HepG2 (cell line): Measurements from ENCODE around the gene COA4. TPM values are rescaled to one million over a fixed set of nuclear protein-coding genes. Genes with fewer than 3 reads are reported as not detected.

Experiments
- ATAC-seq: fragments of 200-7000 bp; cut with Tn5 transposase; 3 replicates; pipeline ENCODE4 v1.9.1; 2020; ENCODE audit warnings: mild to moderate bottlenecking, moderate library complexity
- BruUV-seq: library from RNA; stranded (reverse); fragments of 400-500 nt; replicated peaks from 2 replicates; lab custom pipeline; 2021; lab: Mats Ljungman, UMichigan
- CTCF ChIA-PET: fragments of 300-600 bp; formaldehyde crosslinking; extraction: SDS; loops from one replicate; lab custom pipeline; 2021; ENCODE audit warnings: low total read pairs, inconsistent platforms, low intra/inter-chr PET ratio; lab: Yijun Ruan, JAX
- POLR2A ChIA-PET: fragments of 350-600 bp; sonication (Branson Sonifier 250); formaldehyde crosslinking; loops from one replicate; lab custom pipeline; 2020; ENCODE audit warnings: antibody characterized with exemption, inconsistent platforms; lab: Yijun Ruan, JAX
- DNase-seq: peaks from one replicate; pipeline ENCODE4 v3.0.0-alpha.2; 2015; ENCODE audit warnings: low spot score
- FAIRE-seq: peaks from 3 replicates; lab custom pipeline; 2011; peaks lifted over from hg19 to GRCh38; lab: Jason Lieb, UNC
- H2AFZ ChIP-seq: one replicate; pipeline ENCODE4 v1.6.1; 2011; ENCODE audit warnings: low read length, inconsistent platforms
- H3K27ac ChIP-seq: fragments of 300-600 bp; 3 replicates; pipeline ENCODE4 v1.8.0; 2011; ENCODE audit warnings: mixed run types, mild to moderate bottlenecking, mixed read lengths, low read length, inconsistent platforms; ENCODE audit not compliant: insufficient read depth; ENCODE audit errors: extremely low read length
- H3K27me3 ChIP-seq, 2 experiments: fragments of 200-600 bp in 1 of 2; 2 replicates in 1 of 2; 3 replicates in 1 of 2; pipeline versions ENCODE4 v1.6.0 to v1.8.0; 2011; ENCODE audit warnings: low read length in 2 of 2, mild to moderate bottlenecking in 2 of 2, moderate library complexity in 2 of 2, inconsistent platforms in 1 of 2; ENCODE audit not compliant: insufficient read depth in 2 of 2, control insufficient read depth in 1 of 2
- H3K36me3 ChIP-seq, 2 experiments: fragments of 200-600 bp in 1 of 2; replicated peaks in 1 of 2; 2 replicates in 1 of 2; 3 replicates in 1 of 2; pipeline versions ENCODE4 v1.5.1 to v1.8.0; 2011; ENCODE audit warnings: low read length in 2 of 2, inconsistent platforms in 1 of 2; ENCODE audit not compliant: insufficient read depth in 2 of 2, control insufficient read depth in 1 of 2
- H3K4me1 ChIP-seq: 2 replicates; pipeline ENCODE4 v1.5.1; 2012; ENCODE audit warnings: low read length, inconsistent platforms; ENCODE audit not compliant: insufficient read depth
- H3K4me2 ChIP-seq: 2 replicates; pipeline ENCODE4 v1.6.0; 2011; ENCODE audit warnings: low read depth, low read length, inconsistent platforms
- H3K4me3 ChIP-seq, 3 experiments: fragments of 200-600 bp in 1 of 3; sonication (generic), shearing (Covaris generic) in 1 of 3; replicated peaks in 1 of 3; 2 replicates each; pipeline ENCODE4 v1.5.1; 2011 to 2016; ENCODE audit warnings: low read length in 3 of 3, inconsistent platforms in 2 of 3, low read depth in 2 of 3, mild to moderate bottlenecking in 2 of 3, control low read depth in 1 of 3, mixed read lengths in 1 of 3; ENCODE audit not compliant: insufficient read depth in 1 of 3
- H3K79me2 ChIP-seq: one replicate; pipeline ENCODE4 v1.6.1; 2011; ENCODE audit warnings: low read length, inconsistent platforms; ENCODE audit not compliant: insufficient read depth
- H3K9ac ChIP-seq: 2 replicates; pipeline ENCODE4 v1.6.0; 2011; ENCODE audit warnings: mild to moderate bottlenecking, low read depth, low read length, inconsistent platforms; ENCODE audit not compliant: insufficient read depth
- H3K9me3 ChIP-seq: 2 replicates; pipeline ENCODE4 v1.5.1; 2012; ENCODE audit warnings: mild to moderate bottlenecking, low read length
- H4K20me1 ChIP-seq: 2 replicates; pipeline ENCODE4 v1.6.0; 2011; ENCODE audit warnings: inconsistent platforms, mild to moderate bottlenecking, low read length, moderate library complexity; ENCODE audit not compliant: insufficient read depth
- BRD4 ChIP-seq: sonication (generic); formaldehyde crosslinking; IDR thresholded peaks from 2 replicates; pipeline ENCODE4 v1.4.0; 2020; ENCODE audit warnings: missing genetic modification reagents
- GABPB1 ChIP-seq: IDR thresholded peaks from 2 replicates; pipeline ENCODE4 v1.6.1; 2016; ENCODE audit warnings: mild to moderate bottlenecking, missing genetic modification reagents, moderate library complexity, missing compliant biosample characterization
- GATAD1 ChIP-seq: IDR thresholded peaks from 2 replicates; pipeline ENCODE4 v1.6.1; 2016; ENCODE audit warnings: missing genetic modification reagents, missing compliant biosample characterization
- KAT2B ChIP-seq: fragments of 150-350 bp; IDR thresholded peaks from 2 replicates; pipeline ENCODE4 v1.6.1; 2014; ENCODE audit warnings: low read depth, low read length, borderline replicate concordance
- NAIF1 ChIP-seq: sonication (generic); formaldehyde crosslinking; IDR thresholded peaks from 2 replicates; pipeline ENCODE4 v1.5.0; 2020; ENCODE audit warnings: mild to moderate bottlenecking, missing genetic modification reagents, borderline replicate concordance
- RXRB ChIP-seq: IDR thresholded peaks from 2 replicates; pipeline ENCODE4 v1.6.1; 2016; ENCODE audit warnings: borderline replicate concordance, missing genetic modification reagents, missing compliant biosample characterization
- SMARCE1 ChIP-seq: fragments of 450-650 bp; IDR thresholded peaks from 2 replicates; pipeline ENCODE4 v1.6.1; 2017; ENCODE audit warnings: borderline replicate concordance
- SP2 ChIP-seq: sonication (generic); formaldehyde crosslinking; IDR thresholded peaks from 2 replicates; pipeline ENCODE4 v1.5.1; 2020; ENCODE audit warnings: mild to moderate bottlenecking, missing genetic modification reagents
- SRY ChIP-seq: sonication (generic); formaldehyde crosslinking; IDR thresholded peaks from 2 replicates; pipeline ENCODE4 v1.8.0; 2022; ENCODE audit warnings: mild to moderate bottlenecking, missing genetic modification reagents
- ZFP62 ChIP-seq: sonication (generic); formaldehyde crosslinking; IDR thresholded peaks from 2 replicates; pipeline ENCODE4 v1.4.0; 2020; ENCODE audit warnings: missing genetic modification reagents
- ZNF224 ChIP-seq: sonication (generic); formaldehyde crosslinking; IDR thresholded peaks from 2 replicates; pipeline ENCODE4 v1.5.0; 2020; ENCODE audit warnings: mild to moderate bottlenecking, missing genetic modification reagents
- ZNF296 ChIP-seq: sonication (generic); formaldehyde crosslinking; conservative IDR thresholded peaks from 2 replicates; pipeline ENCODE4 v1.5.0; 2020; ENCODE audit warnings: mild to moderate bottlenecking, missing genetic modification reagents
- ZNF432 ChIP-seq: sonication (generic); formaldehyde crosslinking; IDR thresholded peaks from 2 replicates; pipeline ENCODE4 v1.5.0; 2020; ENCODE audit warnings: missing genetic modification reagents, mild to moderate bottlenecking, borderline replicate concordance
- ZSCAN30 ChIP-seq: sonication (generic); formaldehyde crosslinking; IDR thresholded peaks from 2 replicates; pipeline ENCODE4 v1.5.0; 2020; ENCODE audit warnings: mild to moderate bottlenecking, missing genetic modification reagents
- ZSCAN9 ChIP-seq: IDR thresholded peaks from 2 replicates; pipeline ENCODE4 v1.6.1; 2016; ENCODE audit warnings: borderline replicate concordance
- WGBS: methylation state at CpG from one replicate; pipeline ENCODE4 v1.1.6; 2017; ENCODE audit warnings: low lambda C conversion rate; 5-methylcytosine and 5-hydroxymethylcytosine counted together
- in situ Hi-C: cut with HindIII; loops from 2 replicates; pipeline ENCODE4 v1.10.0; 2017; ENCODE audit warnings: low pct_unique_long_range_greater_than_20kb; ENCODE audit not compliant: extremely low pct_ligation_motif_present
- intact Hi-C: fragments of 100-400 bp; cut with micrococcal nuclease; formaldehyde crosslinking; loops from one replicate; pipeline ENCODE4 v1.10.0; 2022; ENCODE audit not compliant: unreplicated experiment
- polyA plus RNA-seq, 8 experiments: library from polyadenylated mRNA; depleted of rRNA in 3 of 8; stranded (reverse) in 7 of 8; unstranded in 1 of 8; fragments of >200 nt; fragmentation: Illumina TruSeq in 4 of 8; extraction: Trizol in 4 of 8; gene quantifications; 2 replicates each; pipeline versions ENCODE4 v1.2.1 to v1.2.3, GENCODE V29; 2011 to 2016; ENCODE audit warnings: low read depth in 4 of 8, missing spikeins in 1 of 8, mixed read lengths in 1 of 8; ENCODE audit not compliant: insufficient read depth in 1 of 8
- total RNA-seq, 5 experiments: library from RNA; depleted of rRNA; stranded (reverse); fragments of >200 nt; fragmentation: Illumina TruSeq; extraction: Trizol; gene quantifications; 2 replicates each; pipeline ENCODE4 v1.2.3, GENCODE V29; 2016; ENCODE audit warnings: low read depth in 1 of 5
- TF ChIP-seq, protein P1 (sequence below): sonication (generic); formaldehyde crosslinking; IDR thresholded peaks from 2 replicates; pipeline ENCODE4 v1.4.0; 2020; ENCODE audit warnings: missing genetic modification reagents, mild to moderate bottlenecking, borderline replicate concordance
- TF ChIP-seq, protein P2 (sequence below): sonication (generic); formaldehyde crosslinking; IDR thresholded peaks from 2 replicates; pipeline ENCODE4 v1.5.0; 2020; ENCODE audit warnings: missing genetic modification reagents

The COA4 gene
- total and polyA plus RNA-seq, 2 of the 13 experiments (the other 11 are each of a cell fraction or from before 2014, with no cell fraction given): 107 to 109 TPM

- TF ChIP-seq NAIF1 (CRISPR knock-in tag) (no peak), ZSCAN30 (CRISPR knock-in tag) (no peak), KAT2B (no peak), GABPB1 (CRISPR knock-in tag) (no peak), ZFP62 (CRISPR knock-in tag) (no peak), SMARCE1 (no peak)
Measured at GRCh38 chr11:73859671-73860070, 17.0 kb downstream of the COA4 start (continued).

DNA sequence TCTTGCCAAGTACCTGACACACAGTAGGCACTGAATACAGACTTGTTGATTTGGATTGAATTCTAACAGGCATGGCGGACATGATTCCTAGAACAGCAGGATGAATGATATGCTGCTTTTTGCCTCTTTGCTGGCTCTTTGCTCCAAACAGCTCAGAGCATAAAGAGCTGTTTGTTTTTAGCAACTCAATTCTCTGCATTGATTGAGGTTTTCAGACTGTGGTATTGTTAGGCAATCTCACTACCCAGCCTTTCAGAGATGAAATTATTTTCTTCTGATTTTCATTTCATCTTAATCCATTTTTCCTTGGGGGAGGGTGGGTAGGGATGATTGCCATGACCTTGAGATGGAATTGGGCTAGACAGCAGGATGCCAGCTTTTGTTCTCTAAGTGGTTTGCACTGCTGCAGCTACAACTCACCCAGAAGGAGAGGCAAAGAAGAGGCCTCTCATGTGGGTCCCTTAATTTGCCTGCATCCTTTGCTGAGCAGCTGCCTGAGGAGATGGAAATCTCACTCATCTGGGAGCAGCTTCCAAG lies 20.5 kb downstream of the COA4 start:
- Histone ChIP-seq H3K4me2 (no peak overlapping the region), H3K27me3 (no peaks in the 10 kb centered on the region), H3K9ac (no peak overlapping the region), H3K4me1 (no peaks in the 10 kb centered on the region), H3K27ac (no peak overlapping the region), H2AFZ (no peak overlapping the region), H3K36me3 (peaks cover under 1 to 5% of the 10 kb centered on the region in 2 experiments; a peak in 4 of 5 replicates), H3K4me3 (no peak overlapping the region), H3K9me3 (no peaks in the 10 kb centered on the region), H3K79me2 (no peaks in the 10 kb centered on the region), H4K20me1 (no peaks in the 10 kb centered on the region)
- WGBS: 100% methylated on average over 1 of the region's 1 CpG
- intact Hi-C loops (no loop called here), in situ Hi-C loops (no loop called here)
- no peak for FAIRE-seq
- no peak for DNase-seq
- ChIA-PET POLR2A (interaction anchor here (0.7 to 2.8 kb wide), 3 partner anchors 10 to 14 kb away, joined by 3 to 8 read pairs (median 4); no protein-coding TSS in a partner anchor), CTCF (no interaction called here)
- BruUV-seq: no TSS peak
- TF ChIP-seq ZNF224 (no peak), BRD4 (CRISPR knock-in tag) (no peak), SP2 (CRISPR knock-in tag) (no peak), ZNF432 (CRISPR knock-in tag) (no peak), ZSCAN30 (CRISPR knock-in tag) (no peak), RXRB (CRISPR knock-in tag) (no peak), ZNF296 (no peak), SRY (CRISPR knock-in tag) (no peak), GATAD1 (no peak), ZSCAN9 (CRISPR knock-in tag) (no peak)
- TF ChIP-seq, protein P1, sequence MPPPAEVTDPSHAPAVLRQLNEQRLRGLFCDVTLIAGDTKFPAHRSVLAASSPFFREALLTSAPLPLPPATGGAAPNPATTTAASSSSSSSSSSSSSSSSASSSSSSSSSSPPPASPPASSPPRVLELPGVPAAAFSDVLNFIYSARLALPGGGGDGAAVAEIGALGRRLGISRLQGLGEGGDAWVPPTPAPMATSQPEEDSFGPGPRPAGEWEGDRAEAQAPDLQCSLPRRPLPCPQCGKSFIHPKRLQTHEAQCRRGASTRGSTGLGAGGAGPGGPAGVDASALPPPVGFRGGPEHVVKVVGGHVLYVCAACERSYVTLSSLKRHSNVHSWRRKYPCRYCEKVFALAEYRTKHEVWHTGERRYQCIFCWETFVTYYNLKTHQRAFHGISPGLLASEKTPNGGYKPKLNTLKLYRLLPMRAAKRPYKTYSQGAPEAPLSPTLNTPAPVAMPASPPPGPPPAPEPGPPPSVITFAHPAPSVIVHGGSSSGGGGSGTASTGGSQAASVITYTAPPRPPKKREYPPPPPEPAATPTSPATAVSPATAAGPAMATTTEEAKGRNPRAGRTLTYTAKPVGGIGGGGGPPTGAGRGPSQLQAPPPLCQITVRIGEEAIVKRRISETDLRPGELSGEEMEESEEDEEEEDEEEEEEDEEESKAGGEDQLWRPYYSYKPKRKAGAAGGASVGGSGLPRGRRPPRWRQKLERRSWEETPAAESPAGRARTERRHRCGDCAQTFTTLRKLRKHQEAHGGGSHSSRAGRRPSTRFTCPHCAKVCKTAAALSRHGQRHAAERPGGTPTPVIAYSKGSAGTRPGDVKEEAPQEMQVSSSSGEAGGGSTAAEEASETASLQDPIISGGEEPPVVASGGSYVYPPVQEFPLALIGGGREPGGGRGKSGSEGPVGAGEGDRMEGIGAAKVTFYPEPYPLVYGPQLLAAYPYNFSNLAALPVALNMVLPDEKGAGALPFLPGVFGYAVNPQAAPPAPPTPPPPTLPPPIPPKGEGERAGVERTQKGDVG (CRISPR knock-in tag): no peak
- TF ChIP-seq, protein P2, sequence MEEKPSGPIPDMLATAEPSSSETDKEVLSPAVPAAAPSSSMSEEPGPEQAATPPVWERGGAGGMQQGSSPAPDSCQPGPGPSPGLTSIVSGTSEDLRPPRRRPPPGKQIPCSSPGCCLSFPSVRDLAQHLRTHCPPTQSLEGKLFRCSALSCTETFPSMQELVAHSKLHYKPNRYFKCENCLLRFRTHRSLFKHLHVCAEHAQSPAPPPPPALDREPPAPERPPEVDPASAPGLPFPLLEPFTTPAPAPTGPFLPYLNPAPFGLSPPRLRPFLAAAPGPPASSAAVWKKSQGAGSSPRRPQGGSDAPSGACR (CRISPR knock-in tag): no peak
- no peak for ATAC-seq
